ENCODE measurements around the gene PCNX1. TPM values are rescaled to one million over a fixed set of nuclear protein-coding genes. Genes with fewer than 3 reads are reported as not detected.

PCNX1 gene
- total and polyA plus RNA-seq, 9 of the 15 experiments (the other 6 are each of a cell fraction or from before 2014, with no cell fraction given): 0.30 to 4.5 (median 2.3) TPM

DNA sequence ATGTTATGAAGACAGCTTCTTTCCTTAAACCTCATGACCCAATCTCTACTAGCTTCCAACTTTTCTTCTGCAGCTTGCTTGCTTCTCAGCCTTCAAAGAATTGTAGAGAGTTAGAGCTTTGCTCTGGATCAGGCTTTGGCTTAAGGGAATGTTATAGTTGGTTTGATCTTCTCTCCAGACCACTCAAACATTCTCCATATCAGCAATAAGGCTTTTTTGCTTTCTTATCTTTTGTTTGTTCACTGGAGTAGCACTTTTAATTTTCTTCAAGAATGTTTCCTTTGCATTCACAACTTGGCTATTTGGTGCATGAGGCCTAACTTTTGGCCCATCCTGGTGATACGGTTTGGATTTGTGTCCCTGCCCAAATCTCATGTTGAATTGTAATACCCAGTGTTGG lies 163.8 kb downstream of the PCNX1 start:
- Histone ChIP-seq H3K36me3 (ENCODE audit: control insufficient read depth, insufficient read depth, low read length) (no peaks in the 10 kb centered on the region), H4K20me1 (replicated peaks; ENCODE audit: control insufficient read depth, insufficient read depth, low read length) (no peaks in the 10 kb centered on the region), H3K27me3 (ENCODE audit: control insufficient read depth in 2 of 2, insufficient read depth in 2 of 2, low read length in 2 of 2) (no peaks in the 10 kb centered on the region), H2AFZ (ENCODE audit: low read depth, low read length) (no peak overlapping the region), H3K4me1 (replicated peaks in 1 of 2; ENCODE audit: control insufficient read depth in 2 of 2, insufficient read depth in 2 of 2, low read length in 2 of 2) (no peaks in the 10 kb centered on the region), H3K27ac (ENCODE audit: extremely low read depth, low read depth, low read length) (no peak overlapping the region), H3K9ac (ENCODE audit: insufficient read depth in 1 of 2, low read depth in 2 of 2, low read length in 2 of 2) (no peak overlapping the region), H3K79me2 (ENCODE audit: control insufficient read depth, insufficient read depth, low read length) (no peaks in the 10 kb centered on the region), H3K4me2 (ENCODE audit: insufficient read depth, low read length) (no peak overlapping the region), H3K4me3 (no peak overlapping the region), H3K9me3 (replicated peaks; ENCODE audit: control insufficient read depth, insufficient read depth, low read depth, low read length) (no peaks in the 10 kb centered on the region), H3K9me1 (ENCODE audit: control insufficient read depth, insufficient read depth, low read length) (no peaks in the 10 kb centered on the region)
- CTCF ChIA-PET (ENCODE audit: low intra/inter-chr PET ratio): no interaction called here
- ATAC-seq (no peak), FAIRE-seq (no peak), DNase-seq (ENCODE audit: extremely low read depth in 1 of 4, low spot score in 3 of 4) (no peak)
- 8% methylated on average over 1 of the region's 1 CpG for WGBS (ENCODE audit: insufficient coverage, low coverage, missing lambda C conversion rate)
- POLR2A ChIA-PET: no interaction called here
- in situ Hi-C loops (cut with MboI): no loop called here
- no TSS peak for BruUV-seq (replicated peaks)
- intact Hi-C loops (cut with micrococcal nuclease): no loop called here
- no peak for TF ChIP-seq MECOM (CRISPR knock-in tag; IDR thresholded peaks at IDR 0.05)
- TF ChIP-seq BHLHE40 (IDR thresholded peaks at IDR 0.05; ENCODE audit: low read length): no peak
- TF ChIP-seq ADNP (tag; IDR thresholded peaks at IDR 0.05): no peak
- TF ChIP-seq, protein P1, sequence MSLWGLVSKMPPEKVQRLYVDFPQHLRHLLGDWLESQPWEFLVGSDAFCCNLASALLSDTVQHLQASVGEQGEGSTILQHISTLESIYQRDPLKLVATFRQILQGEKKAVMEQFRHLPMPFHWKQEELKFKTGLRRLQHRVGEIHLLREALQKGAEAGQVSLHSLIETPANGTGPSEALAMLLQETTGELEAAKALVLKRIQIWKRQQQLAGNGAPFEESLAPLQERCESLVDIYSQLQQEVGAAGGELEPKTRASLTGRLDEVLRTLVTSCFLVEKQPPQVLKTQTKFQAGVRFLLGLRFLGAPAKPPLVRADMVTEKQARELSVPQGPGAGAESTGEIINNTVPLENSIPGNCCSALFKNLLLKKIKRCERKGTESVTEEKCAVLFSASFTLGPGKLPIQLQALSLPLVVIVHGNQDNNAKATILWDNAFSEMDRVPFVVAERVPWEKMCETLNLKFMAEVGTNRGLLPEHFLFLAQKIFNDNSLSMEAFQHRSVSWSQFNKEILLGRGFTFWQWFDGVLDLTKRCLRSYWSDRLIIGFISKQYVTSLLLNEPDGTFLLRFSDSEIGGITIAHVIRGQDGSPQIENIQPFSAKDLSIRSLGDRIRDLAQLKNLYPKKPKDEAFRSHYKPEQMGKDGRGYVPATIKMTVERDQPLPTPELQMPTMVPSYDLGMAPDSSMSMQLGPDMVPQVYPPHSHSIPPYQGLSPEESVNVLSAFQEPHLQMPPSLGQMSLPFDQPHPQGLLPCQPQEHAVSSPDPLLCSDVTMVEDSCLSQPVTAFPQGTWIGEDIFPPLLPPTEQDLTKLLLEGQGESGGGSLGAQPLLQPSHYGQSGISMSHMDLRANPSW (CRISPR knock-in tag; IDR thresholded peaks at IDR 0.05): no peak
- no peak for TF ChIP-seq SETDB1 (IDR thresholded peaks at IDR 0.05; ENCODE audit: low read length)
- no peak for TF ChIP-seq CBX5 (IDR thresholded peaks at IDR 0.05; ENCODE audit: borderline replicate concordance, low read depth)
- TF ChIP-seq, protein P2, sequence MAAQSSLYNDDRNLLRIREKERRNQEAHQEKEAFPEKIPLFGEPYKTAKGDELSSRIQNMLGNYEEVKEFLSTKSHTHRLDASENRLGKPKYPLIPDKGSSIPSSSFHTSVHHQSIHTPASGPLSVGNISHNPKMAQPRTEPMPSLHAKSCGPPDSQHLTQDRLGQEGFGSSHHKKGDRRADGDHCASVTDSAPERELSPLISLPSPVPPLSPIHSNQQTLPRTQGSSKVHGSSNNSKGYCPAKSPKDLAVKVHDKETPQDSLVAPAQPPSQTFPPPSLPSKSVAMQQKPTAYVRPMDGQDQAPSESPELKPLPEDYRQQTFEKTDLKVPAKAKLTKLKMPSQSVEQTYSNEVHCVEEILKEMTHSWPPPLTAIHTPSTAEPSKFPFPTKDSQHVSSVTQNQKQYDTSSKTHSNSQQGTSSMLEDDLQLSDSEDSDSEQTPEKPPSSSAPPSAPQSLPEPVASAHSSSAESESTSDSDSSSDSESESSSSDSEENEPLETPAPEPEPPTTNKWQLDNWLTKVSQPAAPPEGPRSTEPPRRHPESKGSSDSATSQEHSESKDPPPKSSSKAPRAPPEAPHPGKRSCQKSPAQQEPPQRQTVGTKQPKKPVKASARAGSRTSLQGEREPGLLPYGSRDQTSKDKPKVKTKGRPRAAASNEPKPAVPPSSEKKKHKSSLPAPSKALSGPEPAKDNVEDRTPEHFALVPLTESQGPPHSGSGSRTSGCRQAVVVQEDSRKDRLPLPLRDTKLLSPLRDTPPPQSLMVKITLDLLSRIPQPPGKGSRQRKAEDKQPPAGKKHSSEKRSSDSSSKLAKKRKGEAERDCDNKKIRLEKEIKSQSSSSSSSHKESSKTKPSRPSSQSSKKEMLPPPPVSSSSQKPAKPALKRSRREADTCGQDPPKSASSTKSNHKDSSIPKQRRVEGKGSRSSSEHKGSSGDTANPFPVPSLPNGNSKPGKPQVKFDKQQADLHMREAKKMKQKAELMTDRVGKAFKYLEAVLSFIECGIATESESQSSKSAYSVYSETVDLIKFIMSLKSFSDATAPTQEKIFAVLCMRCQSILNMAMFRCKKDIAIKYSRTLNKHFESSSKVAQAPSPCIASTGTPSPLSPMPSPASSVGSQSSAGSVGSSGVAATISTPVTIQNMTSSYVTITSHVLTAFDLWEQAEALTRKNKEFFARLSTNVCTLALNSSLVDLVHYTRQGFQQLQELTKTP (IDR thresholded peaks at IDR 0.05; ENCODE audit: low read depth in 1 of 2, partially characterized antibody in 2 of 2): no peak
- no peak for TF ChIP-seq ZC3H4 (CRISPR knock-in tag; IDR thresholded peaks at IDR 0.05; ENCODE audit: borderline replicate concordance)
- no peak for TF ChIP-seq CBX3 (IDR thresholded peaks at IDR 0.05; ENCODE audit: borderline replicate concordance in 1 of 2, low read length in 2 of 2)
- TF ChIP-seq MXI1 (IDR thresholded peaks at IDR 0.05; ENCODE audit: low read depth, low read length): no peak
- TF ChIP-seq, protein P3, sequence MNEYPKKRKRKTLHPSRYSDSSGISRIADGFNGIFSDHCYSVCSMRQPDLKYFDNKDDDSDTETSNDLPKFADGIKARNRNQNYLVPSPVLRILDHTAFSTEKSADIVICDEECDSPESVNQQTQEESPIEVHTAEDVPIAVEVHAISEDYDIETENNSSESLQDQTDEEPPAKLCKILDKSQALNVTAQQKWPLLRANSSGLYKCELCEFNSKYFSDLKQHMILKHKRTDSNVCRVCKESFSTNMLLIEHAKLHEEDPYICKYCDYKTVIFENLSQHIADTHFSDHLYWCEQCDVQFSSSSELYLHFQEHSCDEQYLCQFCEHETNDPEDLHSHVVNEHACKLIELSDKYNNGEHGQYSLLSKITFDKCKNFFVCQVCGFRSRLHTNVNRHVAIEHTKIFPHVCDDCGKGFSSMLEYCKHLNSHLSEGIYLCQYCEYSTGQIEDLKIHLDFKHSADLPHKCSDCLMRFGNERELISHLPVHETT (CRISPR knock-in tag; conservative IDR thresholded peaks at IDR 0.05 in 1 of 2, IDR thresholded peaks at IDR 0.05 in 1 of 2): no peak
- TF ChIP-seq ZHX1 (conservative IDR thresholded peaks at IDR 0.05; ENCODE audit: low read length): no peak
